RWPE2 (cell line): ENCODE data around the gene URM1.
A peak's percentile ranks its signal among the peaks of the same experiment; 100 is the strongest.

ENCODE experiments used
- ATAC-seq: fragments of 200-7000 bp; cut with Tn5 transposase; 3 replicates; pipeline ENCODE4 v1.9.1; 2021; ENCODE audit warnings: low read depth
- DNase-seq: peaks from one replicate; pipeline ENCODE4 v3.0.0-alpha.2; 2020; ENCODE audit warnings: low spot score
- H3K27ac ChIP-seq: fragments of 450-650 bp; 2 replicates; pipeline ENCODE4 v1.5.1; 2017; ENCODE audit warnings: mild to moderate bottlenecking; ENCODE audit not compliant: poor library complexity, severe bottlenecking
- H3K27me3 ChIP-seq: fragments of 250-450 bp; sonication (Bioruptor Pico); 2 replicates; pipeline ENCODE4 v1.5.1; 2021; ENCODE audit warnings: mild to moderate bottlenecking, moderate library complexity; ENCODE audit not compliant: insufficient read depth, poor library complexity, severe bottlenecking
- H3K36me3 ChIP-seq: fragments of 250-450 bp; sonication (Bioruptor Pico); 2 replicates; pipeline ENCODE4 v1.5.1; 2020; ENCODE audit warnings: low read depth, mild to moderate bottlenecking, moderate library complexity
- H3K4me1 ChIP-seq: fragments of 250-450 bp; sonication (Bioruptor Pico); 2 replicates; pipeline ENCODE4 v1.5.1; 2021; ENCODE audit warnings: mild to moderate bottlenecking, moderate library complexity; ENCODE audit not compliant: insufficient read depth, poor library complexity, severe bottlenecking
- H3K4me3 ChIP-seq: fragments of 250-450 bp; sonication (Bioruptor Pico); 2 replicates; pipeline ENCODE4 v1.5.1; 2021; ENCODE audit warnings: mild to moderate bottlenecking, moderate library complexity; ENCODE audit not compliant: severe bottlenecking
- H3K9me3 ChIP-seq: fragments of 250-450 bp; sonication (Bioruptor Pico); 2 replicates; pipeline ENCODE4 v1.5.1; 2021; ENCODE audit warnings: mild to moderate bottlenecking, moderate library complexity; ENCODE audit not compliant: severe bottlenecking
- TF ChIP-seq, protein P1 (sequence below): fragments of 450-650 bp; IDR thresholded peaks from one replicate; pipeline ENCODE4 v1.5.1; 2017; ENCODE audit warnings: mild to moderate bottlenecking, moderate library complexity; ENCODE audit not compliant: poor library complexity, severe bottlenecking

Gene URM1

DNA sequence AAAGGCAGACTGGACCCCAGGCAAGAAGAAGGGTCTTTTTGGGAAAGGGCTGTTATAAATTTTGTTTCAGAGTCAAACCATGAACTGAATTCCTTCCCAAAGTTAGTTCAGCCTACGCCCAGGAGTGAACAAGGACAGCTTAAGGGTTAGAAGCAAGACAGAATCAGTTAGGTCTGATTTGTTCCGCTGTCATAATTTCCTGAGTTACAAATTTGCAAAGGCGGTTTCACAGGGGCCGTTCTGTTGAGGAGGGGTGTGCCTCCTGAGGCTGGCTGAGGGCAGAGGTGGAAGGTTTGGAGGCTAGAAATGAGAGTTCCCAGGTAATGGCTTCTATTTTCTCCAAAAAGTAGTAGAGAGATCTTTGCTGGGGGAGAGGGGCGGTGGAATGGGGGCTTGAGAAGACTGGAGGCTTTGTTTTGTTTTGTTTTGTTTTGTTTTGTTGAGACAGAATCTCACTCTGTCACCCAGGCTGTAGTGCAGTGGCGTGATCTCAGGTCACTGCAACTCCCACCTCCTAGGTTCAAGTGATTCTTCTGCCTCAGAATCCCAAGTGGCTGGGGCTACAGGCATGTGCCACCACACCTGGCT lies 45.4 kb downstream of the URM1 start:
- no peak overlapping the region for H3K27ac ChIP-seq
- H3K36me3 ChIP-seq, result no peaks in the 10 kb centered on the region
- H3K4me1 ChIP-seq, result no peaks in the 10 kb centered on the region
- ATAC-seq (no peak), DNase-seq (no peak)
- H3K4me3 ChIP-seq, result no peak overlapping the region
- H3K9me3 ChIP-seq, result no peaks in the 10 kb centered on the region
- TF ChIP-seq, protein P1, sequence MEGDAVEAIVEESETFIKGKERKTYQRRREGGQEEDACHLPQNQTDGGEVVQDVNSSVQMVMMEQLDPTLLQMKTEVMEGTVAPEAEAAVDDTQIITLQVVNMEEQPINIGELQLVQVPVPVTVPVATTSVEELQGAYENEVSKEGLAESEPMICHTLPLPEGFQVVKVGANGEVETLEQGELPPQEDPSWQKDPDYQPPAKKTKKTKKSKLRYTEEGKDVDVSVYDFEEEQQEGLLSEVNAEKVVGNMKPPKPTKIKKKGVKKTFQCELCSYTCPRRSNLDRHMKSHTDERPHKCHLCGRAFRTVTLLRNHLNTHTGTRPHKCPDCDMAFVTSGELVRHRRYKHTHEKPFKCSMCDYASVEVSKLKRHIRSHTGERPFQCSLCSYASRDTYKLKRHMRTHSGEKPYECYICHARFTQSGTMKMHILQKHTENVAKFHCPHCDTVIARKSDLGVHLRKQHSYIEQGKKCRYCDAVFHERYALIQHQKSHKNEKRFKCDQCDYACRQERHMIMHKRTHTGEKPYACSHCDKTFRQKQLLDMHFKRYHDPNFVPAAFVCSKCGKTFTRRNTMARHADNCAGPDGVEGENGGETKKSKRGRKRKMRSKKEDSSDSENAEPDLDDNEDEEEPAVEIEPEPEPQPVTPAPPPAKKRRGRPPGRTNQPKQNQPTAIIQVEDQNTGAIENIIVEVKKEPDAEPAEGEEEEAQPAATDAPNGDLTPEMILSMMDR, result no peak
- H3K27me3 ChIP-seq, result no peaks in the 10 kb centered on the region

DNA sequence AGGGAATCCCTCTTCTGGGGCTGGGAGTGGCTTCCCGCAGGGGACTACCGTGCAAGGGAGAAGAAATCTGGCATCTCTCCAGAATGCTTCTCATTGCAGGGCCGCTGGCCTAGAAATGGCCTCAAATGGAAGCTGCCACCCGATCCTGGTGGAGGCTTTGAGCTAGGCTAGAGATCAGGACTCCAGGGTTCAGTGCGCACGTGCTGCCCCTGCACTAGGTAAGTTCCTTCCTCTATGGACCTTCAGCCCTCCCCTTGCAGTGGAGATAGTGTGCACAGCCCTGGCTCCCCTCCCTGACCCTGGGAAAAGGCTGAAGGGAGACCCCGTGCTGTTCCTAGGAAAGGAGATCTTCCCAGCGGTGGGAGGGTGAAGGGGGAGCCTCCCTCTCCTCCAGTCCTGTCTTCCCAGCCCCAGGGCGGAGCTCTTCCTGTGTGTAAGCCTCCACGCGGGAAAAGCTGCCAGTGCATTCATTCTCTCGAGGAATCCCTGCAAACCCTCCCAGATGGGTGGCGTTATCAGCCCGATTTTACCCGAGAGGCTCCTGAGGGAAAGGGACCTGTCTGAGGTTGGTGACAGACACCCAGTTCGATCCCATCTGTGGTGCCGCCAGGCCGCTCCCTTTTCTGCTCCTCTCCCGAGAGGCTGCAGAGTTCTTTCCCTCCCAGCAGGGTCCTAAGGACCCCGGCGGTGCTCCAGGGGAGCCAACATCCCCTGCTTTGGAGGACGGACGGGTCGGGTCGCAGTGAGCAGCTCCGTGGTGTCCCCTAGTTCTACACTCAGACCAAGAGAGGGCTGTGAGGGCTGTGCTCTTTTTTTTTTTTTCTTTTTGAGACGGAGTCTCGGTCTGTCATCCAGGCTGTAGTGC lies 48.1 kb downstream of the URM1 start:
- no peak overlapping the region for H3K27ac ChIP-seq
- H3K36me3 ChIP-seq, result no peaks in the 10 kb centered on the region
- no peaks in the 10 kb centered on the region for H3K9me3 ChIP-seq
- DNase-seq (no peak), ATAC-seq (no peak)
- no peaks in the 10 kb centered on the region for H3K4me1 ChIP-seq
- TF ChIP-seq, protein P1, result no peak
- H3K4me3 ChIP-seq, result no peak overlapping the region
- H3K27me3 ChIP-seq, result no peaks in the 10 kb centered on the region

DNA sequence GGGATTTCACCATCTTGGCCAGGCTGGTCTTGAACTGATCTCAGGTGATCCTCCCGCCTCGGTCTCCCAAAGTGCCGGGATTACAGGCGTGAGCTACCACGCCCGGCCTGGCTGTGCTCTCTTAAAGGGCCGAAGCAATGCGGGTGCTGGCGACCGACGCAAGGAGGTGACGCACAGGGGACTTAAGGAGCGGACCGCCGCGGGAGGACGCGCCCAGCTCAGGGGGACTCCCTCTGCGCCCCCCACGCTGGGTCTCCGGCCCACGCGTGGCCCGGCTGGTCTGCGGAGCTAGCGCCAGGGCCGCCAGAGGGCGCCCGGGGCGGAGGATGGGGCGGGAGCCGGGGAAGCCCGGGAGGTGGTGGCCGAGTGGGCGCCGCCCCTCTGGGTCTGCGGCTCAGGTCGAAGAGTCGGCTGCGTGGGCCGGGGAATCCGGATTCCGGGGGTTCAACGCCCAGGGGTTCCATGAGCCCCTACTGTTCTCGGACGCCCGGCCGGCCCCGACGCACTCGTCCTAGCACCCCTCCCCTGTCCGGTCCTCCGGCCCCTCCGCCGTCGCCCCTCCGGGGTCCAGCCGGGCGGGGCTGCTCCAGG lies 49.0 kb downstream of the URM1 start:
- Histone ChIP-seq H3K27ac (peak overlapping the region; percentile 40), H3K27me3 (no peaks in the 10 kb centered on the region), H3K4me1 (no peaks in the 10 kb centered on the region), H3K9me3 (no peaks in the 10 kb centered on the region), H3K36me3 (no peaks in the 10 kb centered on the region), H3K4me3 (peak overlapping the region; percentile 85)
- DNase-seq (no peak), ATAC-seq (peak; percentile 78)
- TF ChIP-seq, protein P1, result peak; percentile 94

DNA sequence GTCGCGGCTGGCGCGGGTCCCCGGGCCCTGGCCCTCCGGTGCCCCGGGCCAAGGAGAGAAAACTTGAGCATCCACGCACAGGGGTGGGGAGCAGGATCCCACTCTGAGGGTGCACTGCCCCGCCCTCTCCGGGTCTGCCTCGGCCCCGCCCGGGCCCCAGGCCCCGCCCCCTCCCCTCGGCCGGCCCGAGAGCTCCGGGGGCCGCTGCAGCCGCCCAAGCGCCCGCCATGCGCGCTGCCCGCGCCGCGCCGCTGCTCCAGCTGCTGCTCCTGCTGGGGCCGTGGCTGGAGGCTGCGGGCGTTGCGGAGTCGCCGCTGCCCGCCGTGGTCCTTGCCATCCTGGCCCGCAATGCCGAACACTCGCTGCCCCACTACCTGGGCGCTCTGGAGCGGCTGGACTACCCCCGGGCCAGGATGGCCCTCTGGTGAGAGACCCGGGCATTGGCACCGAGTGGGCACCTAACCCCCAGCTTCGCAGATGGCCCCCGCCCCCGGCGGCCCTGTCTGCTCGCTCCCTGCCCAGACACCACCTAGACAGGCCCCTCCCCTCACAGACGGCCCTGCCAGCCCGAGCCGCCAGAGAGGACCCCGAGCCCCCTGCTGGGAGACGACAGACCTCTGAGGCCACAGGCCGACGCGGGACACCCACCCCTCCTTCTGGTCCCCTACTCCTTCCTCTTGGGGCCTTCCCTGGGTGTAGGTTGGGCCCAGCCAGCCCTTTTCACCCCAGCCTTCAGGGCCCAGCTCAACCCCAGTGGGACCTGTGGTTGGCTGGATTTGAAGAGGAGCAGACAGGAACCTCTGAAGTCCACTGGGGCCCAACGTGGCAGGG lies 49.7 kb downstream of the URM1 start, which contains the start of gene CERCAM:
Gene CERCAM, plus strand, starts transcription at position 207 of the 831 bp plus-strand sequence. Its CDS starts 21 bp downstream, at position 228.
- H3K27me3 ChIP-seq, result no peaks in the 10 kb centered on the region
- ATAC-seq (peak; percentile 78), DNase-seq (no peak)
- H3K36me3 ChIP-seq, result no peaks in the 10 kb centered on the region
- H3K27ac ChIP-seq, result peak within 1 kb of the TSS; percentile 40
- H3K9me3 ChIP-seq, result no peaks in the 10 kb centered on the region
- TF ChIP-seq, protein P1, result peak; percentile 23
- peak within 1 kb of the TSS; percentile 85 for H3K4me3 ChIP-seq
- no peaks in the 10 kb centered on the region for H3K4me1 ChIP-seq
